Measurements from ENCODE around the gene FAM76B.

FAM76B gene

GRCh38 chr11:95728094-95728493 is 61.5 kb downstream of the FAM76B start:
- DNase-seq = no peak

- no peak for DNase-seq
Observed at GRCh38 chr11:95727620-95728019, 62.0 kb downstream of the FAM76B start.

- no peak for DNase-seq
Observed at GRCh38 chr11:95727111-95727510, 62.5 kb downstream of the FAM76B start.

- no peak for DNase-seq
Observed at GRCh38 chr11:95725196-95725595, 64.4 kb downstream of the FAM76B start.

- no peak for DNase-seq
Observed at GRCh38 chr11:95723361-95723942, 66.1 kb downstream of the FAM76B start.

- DNase-seq = no peak
Observed at GRCh38 chr11:95720195-95720594, 69.4 kb downstream of the FAM76B start.
